Jurkat, Clone E6-1 (cell line): ENCODE results near the gene DNMT3A.

ENCODE experiments used
- DNase-seq: peaks from one replicate; pipeline ENCODE4 v3.0.0-alpha.2; 2011; ENCODE audit warnings: low read depth, low spot score
- H3K4me3 ChIP-seq: 2 replicates; pipeline ENCODE4 v1.5.1; 2011; ENCODE audit warnings: mild to moderate bottlenecking, low read length, control low read depth, moderate library complexity

DNMT3A gene

GRCh38 chr2:25294573-25295462 lies 46.9 kb downstream of the DNMT3A start:
- DNase-seq, result peak; percentile 76
- H3K4me3 ChIP-seq, result peak overlapping the region; percentile 44

GRCh38 chr2:25293958-25294562 lies 47.7 kb downstream of the DNMT3A start:
- no peak for DNase-seq

DNA sequence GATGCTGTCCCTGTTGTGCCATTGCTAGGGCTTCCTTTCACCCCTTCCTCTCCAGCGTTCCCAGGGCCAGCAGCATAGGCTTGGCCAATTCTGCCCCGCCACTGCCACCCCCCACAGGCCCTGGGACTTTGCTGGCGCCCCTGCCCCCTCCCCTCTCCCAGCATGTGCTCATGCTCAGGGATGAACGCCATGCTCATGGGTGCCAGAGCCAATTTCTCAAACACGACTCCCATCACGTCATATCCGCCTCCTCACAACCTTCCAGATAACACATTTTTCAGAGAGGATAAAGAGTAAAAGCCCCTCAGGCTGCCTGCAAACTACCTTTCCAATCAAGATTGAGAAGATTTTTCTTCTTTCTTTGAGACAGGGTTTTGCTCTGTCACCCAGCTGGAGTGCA lies 48.6 kb downstream of the DNMT3A start:
- no peak overlapping the region for H3K4me3 ChIP-seq
- no peak for DNase-seq

More at GRCh38 chr2:25293958-25294562, 47.7 kb downstream of the DNMT3A start:
- H3K4me3 ChIP-seq, result no peak overlapping the region

DNA sequence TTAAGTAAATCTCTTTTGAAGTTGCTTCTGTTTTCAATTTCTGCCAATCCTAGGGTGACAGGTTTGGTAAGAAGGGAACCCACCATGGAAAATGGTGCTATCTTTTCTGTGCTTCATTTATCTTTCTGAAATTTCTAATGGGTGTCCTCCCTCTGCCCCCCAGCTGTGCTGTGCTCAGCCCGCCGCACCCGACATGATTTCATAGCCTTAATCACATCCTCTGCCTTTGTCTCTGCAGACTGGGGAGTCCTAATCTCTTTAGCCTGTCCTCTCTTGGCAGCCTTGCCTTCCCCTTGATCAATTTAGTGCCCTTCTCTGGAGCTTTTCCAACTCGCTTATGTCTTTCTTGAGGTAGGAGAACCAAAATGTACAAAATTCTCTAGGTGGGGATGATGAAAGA lies 49.3 kb downstream of the DNMT3A start:
- DNase-seq, result no peak
- no peak overlapping the region for H3K4me3 ChIP-seq

- no peak for DNase-seq
- H3K4me3 ChIP-seq, result no peak overlapping the region
Observed at GRCh38 chr2:25290811-25291495, 50.8 kb downstream of the DNMT3A start.

DNA sequence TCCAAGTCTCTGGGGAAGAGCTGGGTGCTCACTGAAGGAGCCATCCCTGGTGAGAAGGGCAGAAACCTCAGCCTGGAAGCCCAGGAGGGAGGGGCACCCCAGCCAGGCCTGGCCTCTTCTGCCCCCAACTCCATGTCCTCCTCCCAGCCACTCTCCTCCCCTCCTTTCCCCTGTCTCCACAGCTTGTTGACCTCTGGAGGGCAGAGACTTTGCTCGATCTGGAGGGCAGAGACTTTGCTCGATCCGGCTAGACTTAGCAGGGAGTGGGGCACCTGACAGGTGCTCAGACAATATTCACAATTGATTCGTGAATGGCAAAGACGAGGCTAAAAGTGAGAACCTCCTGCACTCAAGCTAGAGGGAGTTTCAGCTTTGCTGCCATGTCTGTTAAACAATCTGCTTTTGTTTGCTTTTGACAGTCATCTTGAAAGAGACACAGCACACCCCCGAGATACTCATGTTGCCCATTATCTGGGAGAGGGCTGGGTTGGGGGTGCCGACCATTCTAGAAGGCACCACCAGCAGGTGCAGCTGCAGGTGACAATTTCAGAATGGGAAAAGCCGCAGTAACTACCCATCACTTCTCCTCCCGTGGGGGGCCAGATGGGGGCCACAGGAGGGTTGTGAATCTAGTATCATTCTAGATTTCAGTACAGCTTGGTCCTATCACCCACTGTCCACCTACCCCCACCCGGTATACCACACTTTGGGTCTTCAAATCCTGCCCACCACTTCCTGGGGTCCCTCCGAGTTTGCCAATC lies 54.8 kb downstream of the DNMT3A start:
- no peak for DNase-seq

DNA sequence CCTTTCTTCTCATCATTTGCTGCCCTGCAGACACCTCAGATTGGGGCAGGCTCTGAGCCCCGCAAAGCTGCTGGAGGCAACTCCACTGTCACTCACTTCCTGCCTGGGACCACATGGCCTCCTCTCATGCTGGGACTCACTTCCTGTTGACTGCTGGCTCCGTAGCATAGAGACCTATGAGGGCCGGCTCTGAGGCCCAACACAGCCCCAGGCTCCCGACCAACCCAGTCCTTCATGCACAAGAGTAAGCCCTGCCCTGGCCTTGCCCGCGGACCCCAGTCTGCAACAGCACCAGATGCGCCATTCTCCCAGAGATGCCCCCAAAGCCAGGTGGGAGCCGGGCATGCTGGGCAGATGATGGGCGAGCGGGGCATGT lies 55.7 kb downstream of the DNMT3A start:
- H3K4me3 ChIP-seq, result peak overlapping the region; percentile 25
- peak; percentile 80 for DNase-seq

More for the DNA sequence above, 54.8 kb downstream of the DNMT3A start:
- H3K4me3 ChIP-seq, result no peak overlapping the region

DNA sequence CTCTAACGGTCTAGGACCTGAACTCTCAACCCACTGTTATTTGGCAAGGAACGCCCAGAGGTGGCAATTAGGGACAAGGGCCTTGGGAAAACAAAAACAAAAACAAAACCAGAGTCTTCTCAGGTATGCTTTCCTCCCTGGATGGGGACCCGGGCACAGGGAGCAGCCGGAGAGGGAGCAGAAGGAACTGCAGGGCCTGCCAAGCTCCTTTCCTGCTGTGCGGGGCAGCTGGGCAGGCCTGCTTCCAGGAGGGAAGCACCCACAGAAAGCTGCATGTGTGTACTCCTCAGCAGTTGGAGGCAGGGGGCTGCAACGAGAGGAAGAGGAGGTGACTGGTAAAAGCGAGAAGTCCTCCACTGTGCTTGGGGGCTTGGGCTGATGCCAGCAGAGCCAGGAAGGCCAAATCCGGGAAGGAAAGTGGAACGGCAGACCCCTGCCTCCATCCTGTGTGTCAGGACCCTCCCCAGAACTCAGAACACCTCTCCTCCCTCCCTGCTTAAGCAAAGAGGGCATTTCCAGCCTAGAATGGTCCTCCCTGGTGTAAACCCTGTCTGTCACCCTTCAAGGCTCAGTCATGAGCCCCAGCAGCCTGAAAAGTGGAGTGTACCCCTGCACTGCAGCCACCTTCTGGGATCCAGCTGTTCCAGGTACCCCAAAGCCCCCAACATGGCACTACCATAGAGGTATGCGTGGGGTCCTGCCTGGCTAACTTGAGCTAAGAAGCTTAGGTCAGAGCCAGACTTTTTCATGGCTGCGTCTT lies 56.3 kb downstream of the DNMT3A start:
- no peak for DNase-seq

GRCh38 chr2:25284756-25285155 lies 57.0 kb downstream of the DNMT3A start:
- DNase-seq, result no peak
- no peak overlapping the region for H3K4me3 ChIP-seq

More for the DNA sequence above, 56.3 kb downstream of the DNMT3A start:
- peak overlapping the region; percentile 25 for H3K4me3 ChIP-seq

GRCh38 chr2:25283921-25284320 lies 57.8 kb downstream of the DNMT3A start:
- no peak for DNase-seq

GRCh38 chr2:25281941-25282340 lies 59.8 kb downstream of the DNMT3A start:
- no peak overlapping the region for H3K4me3 ChIP-seq
- DNase-seq, result no peak

More at GRCh38 chr2:25283921-25284320, 57.8 kb downstream of the DNMT3A start:
- no peak overlapping the region for H3K4me3 ChIP-seq

GRCh38 chr2:25281522-25281921 lies 60.2 kb downstream of the DNMT3A start:
- no peak for DNase-seq
- no peak overlapping the region for H3K4me3 ChIP-seq

DNA sequence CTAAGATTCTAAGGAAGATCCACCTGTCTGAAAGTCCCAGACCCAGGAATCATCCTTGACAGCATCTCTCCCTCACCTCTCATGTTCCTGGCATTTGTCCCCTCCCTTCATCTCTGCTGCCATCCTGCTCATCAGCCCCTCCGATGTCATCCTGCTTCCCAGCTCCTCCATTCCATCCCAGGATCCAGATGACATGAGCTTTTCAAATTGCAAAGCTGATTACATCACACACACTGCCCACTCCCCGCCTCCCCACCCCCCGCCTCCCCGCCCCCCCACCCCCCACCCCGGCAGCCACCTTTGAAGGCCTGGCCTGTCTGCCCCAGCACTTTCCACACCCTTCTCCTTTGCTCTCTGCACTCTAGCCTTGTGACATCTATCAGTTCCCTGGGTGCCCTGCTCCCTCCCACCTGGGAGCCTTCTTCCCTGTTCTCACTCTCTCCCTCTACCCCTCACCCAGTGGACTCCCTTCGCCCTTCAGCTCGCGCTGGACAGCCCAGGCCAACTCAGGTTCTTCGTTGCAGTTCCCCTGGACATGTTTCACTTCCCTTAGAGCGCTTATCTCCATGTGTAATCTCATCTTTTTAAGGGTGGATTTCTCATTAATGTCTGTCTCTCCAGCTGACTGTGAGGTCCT lies 61.6 kb downstream of the DNMT3A start:
- DNase-seq, result no peak

DNA sequence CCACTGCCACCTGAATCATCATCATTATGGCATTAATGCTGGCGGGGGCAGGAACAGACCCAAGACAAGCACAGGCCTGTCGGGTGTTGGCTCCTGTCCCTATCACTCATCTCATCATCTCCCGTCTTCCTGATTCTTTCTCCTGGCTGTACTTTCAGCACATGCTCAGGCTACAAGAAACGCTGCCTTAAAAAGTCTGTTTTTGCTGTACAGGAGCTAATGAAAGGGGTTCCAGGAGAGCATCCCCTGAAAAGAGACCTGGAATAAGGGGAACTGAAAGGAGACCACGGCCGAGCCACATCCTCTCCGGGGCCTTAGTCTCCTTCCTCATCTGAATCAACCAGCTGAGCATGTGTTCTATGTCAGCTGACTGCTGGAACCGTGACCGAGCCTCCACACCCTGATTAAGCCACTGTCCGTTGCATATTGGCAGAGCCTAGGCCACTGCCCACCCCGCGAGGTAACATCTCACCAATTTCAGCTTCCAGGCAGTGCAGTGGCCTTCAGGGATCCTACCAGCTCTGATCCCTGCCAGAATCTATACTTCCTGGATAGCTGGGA lies 62.6 kb downstream of the DNMT3A start:
- no peak for DNase-seq
- H3K4me3 ChIP-seq, result no peak overlapping the region

More for the DNA sequence above, 61.6 kb downstream of the DNMT3A start:
- no peak overlapping the region for H3K4me3 ChIP-seq

DNA sequence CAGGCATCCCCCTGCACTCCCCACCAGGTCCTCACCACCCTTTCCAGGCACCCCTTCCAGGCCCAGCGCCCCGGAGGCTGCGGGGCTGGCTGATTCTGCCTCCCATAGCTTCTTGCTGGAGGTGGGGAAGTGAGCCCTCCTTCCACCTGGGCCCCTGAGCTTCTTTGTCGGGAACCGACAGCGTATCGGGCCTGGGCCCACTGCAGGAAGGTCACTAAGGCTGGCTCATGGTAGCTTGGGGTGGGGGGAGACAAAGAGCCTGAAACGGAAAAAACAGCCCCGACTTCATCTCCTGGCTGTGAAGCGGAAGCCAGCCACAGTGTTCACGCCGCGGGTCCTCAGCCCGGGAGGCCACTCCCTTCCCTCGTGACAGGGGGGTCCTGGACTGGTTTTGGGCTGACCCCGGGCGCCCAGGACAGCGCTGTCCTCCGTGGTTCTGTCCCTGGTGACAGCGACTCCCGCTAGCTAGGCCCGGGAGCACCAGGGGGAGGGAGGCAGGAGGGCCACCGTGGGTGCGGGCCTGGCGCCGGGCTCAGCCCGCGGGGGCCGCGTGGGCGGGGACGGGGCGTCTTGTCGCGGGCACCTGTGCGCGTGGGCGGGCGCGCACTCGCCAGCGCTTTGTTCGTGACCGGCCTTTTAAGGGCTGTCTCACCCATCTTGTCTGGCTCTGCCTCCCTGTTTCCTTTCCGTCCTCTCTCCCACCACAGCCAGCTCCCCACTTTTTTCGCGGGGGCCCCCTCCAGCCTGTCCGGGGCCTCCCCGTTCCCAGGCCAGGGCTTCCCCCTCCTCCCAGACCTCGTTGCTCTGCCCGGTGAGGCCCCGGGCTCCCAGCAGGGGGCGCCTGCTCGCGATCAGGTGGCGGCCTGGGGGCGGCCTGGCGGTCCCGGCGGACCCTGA lies 64.9 kb downstream of the DNMT3A start:
- no peak for DNase-seq
- no peak overlapping the region for H3K4me3 ChIP-seq

DNA sequence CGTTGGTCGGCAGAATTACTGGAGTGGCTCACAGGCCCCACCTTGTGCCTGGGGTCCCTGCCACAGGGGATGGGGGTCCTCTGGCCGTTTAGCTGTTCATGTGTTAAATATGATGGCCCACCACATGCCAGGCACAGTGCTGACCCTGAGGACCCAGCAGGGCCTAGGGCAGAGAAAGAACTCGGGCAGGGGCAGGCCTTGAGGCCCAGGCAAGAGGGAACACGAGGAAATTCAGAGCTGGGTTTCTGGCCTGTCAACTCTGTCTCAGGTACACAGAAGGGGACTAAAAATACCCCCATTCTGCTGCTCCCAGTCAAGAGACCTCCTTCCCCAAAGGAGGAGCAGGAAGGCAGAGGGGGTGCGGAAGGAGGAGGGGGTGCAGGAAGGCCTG lies 66.2 kb downstream of the DNMT3A start:
- DNase-seq, result no peak
- H3K4me3 ChIP-seq, result no peak overlapping the region
